Measurements from ENCODE around the gene VASH2. TPM values are rescaled to one million over a fixed set of nuclear protein-coding genes. Genes with fewer than 3 reads are reported as not detected.

The VASH2 gene
- total and polyA plus RNA-seq, 2 of the 4 experiments (the other 2 are of a cell fraction) = 0.90 to 1.2 TPM

- no CpG with 5 or more reads among the region's 6 CpGs for WGBS, 2 experiments (ENCODE audit: extremely low coverage in 2 of 2, insufficient read length in 1 of 2)
- no peak overlapping the region for H3K18ac ChIP-seq (ENCODE audit: low read depth, low read length)
- no peak overlapping the region for H3K4me3 ChIP-seq (ENCODE audit: insufficient read depth, low read depth, low read length)
- H2BK20ac ChIP-seq (ENCODE audit: low read depth, low read length) = no peak overlapping the region
- ChIA-PET POLR2A (ENCODE audit: unreplicated experiment) (no interaction called here), CTCF (no interaction called here)
- H4K91ac ChIP-seq (ENCODE audit: insufficient read depth, low read depth, low read length) = no peak overlapping the region
- no peak for ATAC-seq (ENCODE audit: low read depth)
- no peak overlapping the region for H2AFZ ChIP-seq (replicated peaks; ENCODE audit: low read length, poor library complexity)
- dilution Hi-C loops (cut with HindIII; ENCODE audit: low sequenced_read_pairs, unreplicated experiment) = no loop called here
- H2AK5ac ChIP-seq (ENCODE audit: low read depth, low read length) = no peak overlapping the region
- H2AK9ac ChIP-seq (replicated peaks; ENCODE audit: low read depth, low read length, poor library complexity) = no peak overlapping the region
- no peaks in the 10 kb centered on the region for H3K4me1 ChIP-seq (ENCODE audit: control insufficient read depth, insufficient read depth, low read length)
- no peaks in the 10 kb centered on the region for H3K9me1 ChIP-seq (ENCODE audit: insufficient read depth, low read length)
- no peak overlapping the region for H4K5ac ChIP-seq (ENCODE audit: low read depth, low read length)
- H4K8ac ChIP-seq (ENCODE audit: low read depth in 2 of 2, low read length in 2 of 2) = no peak overlapping the region
- H3K4ac ChIP-seq (ENCODE audit: low read depth, low read length) = no peak overlapping the region
- DNase-seq = no peak
- intact Hi-C loops (cut with micrococcal nuclease) = no loop called here
- H3K4me2 ChIP-seq (ENCODE audit: low read depth, low read length) = no peak overlapping the region
- no peak overlapping the region for H3K9ac ChIP-seq (ENCODE audit: low read depth, low read length)
- peaks cover 6% of the 10 kb centered on the region; the same call in 1 of the 2 replicates for H3K27me3 ChIP-seq (ENCODE audit: control insufficient read depth, insufficient read depth, low read length)
- H3K79me1 ChIP-seq (ENCODE audit: low read depth in 1 of 2, low read length in 2 of 2) = no peaks in the 10 kb centered on the region
- H3K56ac ChIP-seq (ENCODE audit: extremely low read depth, insufficient read depth, low read length) = no peak overlapping the region
- no peak overlapping the region for H2BK5ac ChIP-seq (ENCODE audit: low read depth, low read length, poor library complexity, severe bottlenecking)
- H3K27ac ChIP-seq (ENCODE audit: insufficient read depth, low read length) = no peak overlapping the region
- H3K23ac ChIP-seq (ENCODE audit: low read depth, low read length) = no peak overlapping the region
- BruUV-seq (replicated peaks) = no TSS peak
- no peak overlapping the region for H3K14ac ChIP-seq (replicated peaks; ENCODE audit: low read depth, low read length)
- H2BK120ac ChIP-seq (ENCODE audit: low read depth, low read length) = no peak overlapping the region
- H3K36me3 ChIP-seq (ENCODE audit: control insufficient read depth, insufficient read depth, low read length) = no peaks in the 10 kb centered on the region
- TF ChIP-seq SMC3 (IDR thresholded peaks at IDR 0.05; ENCODE audit: low read depth, low read length) = no peak
- no peak for TF ChIP-seq MAFK (IDR thresholded peaks at IDR 0.05; ENCODE audit: low read depth, low read length)
- TF ChIP-seq RFX5 (IDR thresholded peaks at IDR 0.05; ENCODE audit: low read depth, low read length) = no peak
- no peak for TF ChIP-seq RAD21 (IDR thresholded peaks at IDR 0.05; ENCODE audit: low read length)
- no peak for TF ChIP-seq CHD1 (IDR thresholded peaks at IDR 0.05; ENCODE audit: low read depth, low read length)
- TF ChIP-seq USF2 (IDR thresholded peaks at IDR 0.05; ENCODE audit: low read depth, low read length) = no peak
- TF ChIP-seq CTCF (conservative IDR thresholded peaks at IDR 0.05; ENCODE audit: low read depth, low read length) = no peak
- no peak for TF ChIP-seq NFE2L2 (IDR thresholded peaks at IDR 0.05; ENCODE audit: low read depth, low read length)
- TF ChIP-seq MAZ (IDR thresholded peaks at IDR 0.05; ENCODE audit: borderline replicate concordance, low read depth, low read length) = no peak
- TF ChIP-seq, protein P1, sequence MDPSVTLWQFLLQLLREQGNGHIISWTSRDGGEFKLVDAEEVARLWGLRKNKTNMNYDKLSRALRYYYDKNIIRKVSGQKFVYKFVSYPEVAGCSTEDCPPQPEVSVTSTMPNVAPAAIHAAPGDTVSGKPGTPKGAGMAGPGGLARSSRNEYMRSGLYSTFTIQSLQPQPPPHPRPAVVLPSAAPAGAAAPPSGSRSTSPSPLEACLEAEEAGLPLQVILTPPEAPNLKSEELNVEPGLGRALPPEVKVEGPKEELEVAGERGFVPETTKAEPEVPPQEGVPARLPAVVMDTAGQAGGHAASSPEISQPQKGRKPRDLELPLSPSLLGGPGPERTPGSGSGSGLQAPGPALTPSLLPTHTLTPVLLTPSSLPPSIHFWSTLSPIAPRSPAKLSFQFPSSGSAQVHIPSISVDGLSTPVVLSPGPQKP (IDR thresholded peaks at IDR 0.05; ENCODE audit: borderline replicate concordance, low read depth, low read length) = no peak
- TF ChIP-seq FOS (IDR thresholded peaks at IDR 0.05; ENCODE audit: low read depth, low read length) = no peak
- no peak for TF ChIP-seq RCOR1 (IDR thresholded peaks at IDR 0.05; ENCODE audit: insufficient replicate concordance, low read length)
- TF ChIP-seq MXI1 (IDR thresholded peaks at IDR 0.05; ENCODE audit: borderline replicate concordance, low read depth, low read length) = no peak
- no peak for TF ChIP-seq CEBPB (IDR thresholded peaks at IDR 0.05; ENCODE audit: low read depth, low read length)
- no peak for TF ChIP-seq POLR2A (IDR thresholded peaks at IDR 0.05; ENCODE audit: low read depth, low read length)
- no peak for TF ChIP-seq BHLHE40 (IDR thresholded peaks at IDR 0.05; ENCODE audit: low read depth, low read length)
- no peaks in the 10 kb centered on the region for H4K20me1 ChIP-seq (ENCODE audit: insufficient read depth, low read length)
- H3K9me3 ChIP-seq (ENCODE audit: control insufficient read depth, insufficient read depth, low read length) = peaks cover 7% of the 10 kb centered on the region
- in situ Hi-C loops (cut with MboI; ENCODE audit: low sequenced_read_pairs) = no loop called here
- H2BK15ac ChIP-seq (ENCODE audit: low read depth, low read length) = no peak overlapping the region
Observed at GRCh38 chr1:212944229-212944901, 6.0 kb upstream of the VASH2 start.
